ENCODE results near the gene RHCG.

The RHCG gene

DNA sequence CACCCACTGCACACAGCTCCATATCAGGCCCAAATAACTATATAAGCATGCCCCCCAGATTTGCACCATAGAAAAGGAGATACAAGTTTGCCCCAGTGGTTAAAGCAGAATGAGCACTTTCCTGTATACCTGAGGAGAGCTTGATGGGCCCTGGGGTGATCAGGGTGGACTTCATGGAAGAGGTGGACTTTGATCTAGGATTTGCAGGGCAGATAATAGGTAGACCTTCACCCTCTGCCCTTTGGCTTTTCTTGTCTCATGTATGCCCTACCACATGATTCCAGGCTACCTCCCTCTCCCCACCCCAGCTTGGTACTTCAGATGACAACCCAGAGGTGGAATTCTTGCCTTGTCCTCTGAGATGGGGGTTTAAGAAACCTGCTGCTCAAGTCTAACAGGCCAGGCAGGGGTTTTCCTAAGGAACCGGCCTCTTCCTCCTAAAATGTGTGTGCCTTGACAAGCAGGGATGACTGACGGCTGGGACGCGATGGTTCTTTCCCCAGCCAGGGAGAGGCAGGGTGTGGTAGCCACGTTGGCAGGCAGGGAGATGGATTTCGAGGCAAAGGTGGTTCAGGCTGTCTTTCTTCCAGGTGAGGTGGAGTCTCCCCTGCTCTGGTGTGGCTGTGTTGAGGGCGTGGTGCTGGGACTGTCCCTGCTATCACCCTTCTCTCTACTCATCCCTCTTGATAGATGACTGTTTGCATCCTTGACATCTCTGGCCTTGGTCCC lies 6.6 kb upstream of the RHCG start:
- no peak for DNase-seq

DNA sequence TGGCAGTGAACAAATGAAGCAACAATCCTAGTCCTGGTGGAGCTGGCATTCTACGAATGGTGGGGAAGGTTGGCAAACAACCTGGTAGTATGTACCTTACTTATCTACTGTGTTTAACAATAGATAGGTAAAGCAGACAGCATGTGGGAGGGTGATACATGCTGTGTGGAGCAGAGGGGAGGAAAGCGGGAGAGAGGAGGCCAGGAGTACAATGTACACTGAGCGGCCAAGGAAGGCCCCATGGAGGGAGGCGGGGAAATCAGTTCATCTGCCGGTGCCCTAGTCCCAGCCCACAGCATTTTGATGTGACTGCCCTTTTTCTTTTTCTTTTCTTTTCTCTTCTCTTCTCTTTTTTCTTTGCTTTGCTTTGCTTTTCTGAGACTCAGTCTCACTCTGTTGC lies 5.3 kb upstream of the RHCG start:
- no peak for DNase-seq

DNA sequence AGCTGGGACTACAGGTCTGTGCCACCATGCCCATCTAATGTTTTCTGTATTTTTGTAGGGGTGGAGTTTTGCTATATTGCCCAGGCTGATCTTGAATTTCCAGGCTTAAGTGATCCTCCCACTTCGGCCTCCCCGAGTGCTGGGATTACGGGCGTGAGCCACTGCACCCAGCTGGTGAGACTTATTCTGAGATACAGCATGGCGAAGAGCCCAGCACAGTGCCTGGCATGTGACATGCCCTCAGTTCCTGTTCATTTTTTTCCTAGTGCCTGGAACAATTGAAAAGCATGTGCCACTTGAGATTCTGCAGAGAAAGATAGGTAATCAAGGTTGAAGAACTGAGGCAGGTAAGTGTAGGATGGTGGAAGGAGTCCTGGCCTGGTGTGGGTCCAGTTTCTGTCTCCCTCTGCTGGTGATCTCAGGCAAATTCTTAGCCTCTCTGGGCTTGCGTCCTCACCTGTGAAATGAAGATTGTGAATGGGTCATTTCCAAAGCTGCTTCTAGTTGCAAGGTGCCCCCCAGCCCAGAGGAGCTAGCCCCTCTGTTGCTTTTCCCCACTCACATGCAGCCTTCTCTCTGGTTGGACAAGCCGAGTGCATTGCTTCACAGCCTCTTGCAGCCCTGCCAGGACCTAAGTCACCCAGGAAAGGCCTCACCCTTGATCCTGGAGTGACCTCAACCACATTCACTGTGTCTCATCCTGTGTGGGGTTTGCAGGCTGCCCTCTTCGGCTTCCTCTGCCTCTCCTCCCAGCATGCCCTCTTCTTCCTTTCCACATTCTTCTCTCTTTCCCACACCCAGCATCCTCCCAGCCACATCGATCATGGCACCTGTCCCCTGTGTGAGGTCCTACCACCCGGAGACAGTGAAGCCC lies 4.3 kb upstream of the RHCG start:
- DNase-seq, result no peak

DNA sequence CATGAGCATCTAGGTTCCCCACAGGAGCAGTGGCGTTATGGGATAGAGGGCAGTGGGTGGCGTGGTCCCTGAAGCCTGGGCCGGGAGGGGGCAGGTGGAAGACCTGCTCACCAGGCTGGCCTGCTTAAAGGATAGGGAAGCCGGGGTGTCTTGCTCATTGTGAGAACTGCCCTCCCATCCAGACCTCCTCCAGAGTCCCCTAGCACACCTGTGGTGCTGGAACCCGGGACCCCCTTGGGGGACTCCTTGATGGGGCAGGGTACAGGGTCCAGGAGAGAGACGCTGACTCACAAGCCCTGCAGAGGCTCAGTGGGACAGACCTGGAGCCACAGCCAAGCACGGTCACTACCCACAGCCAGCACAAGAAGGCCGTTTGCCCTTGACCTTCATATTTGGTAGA lies 2.8 kb upstream of the RHCG start:
- DNase-seq, result no peak

DNA sequence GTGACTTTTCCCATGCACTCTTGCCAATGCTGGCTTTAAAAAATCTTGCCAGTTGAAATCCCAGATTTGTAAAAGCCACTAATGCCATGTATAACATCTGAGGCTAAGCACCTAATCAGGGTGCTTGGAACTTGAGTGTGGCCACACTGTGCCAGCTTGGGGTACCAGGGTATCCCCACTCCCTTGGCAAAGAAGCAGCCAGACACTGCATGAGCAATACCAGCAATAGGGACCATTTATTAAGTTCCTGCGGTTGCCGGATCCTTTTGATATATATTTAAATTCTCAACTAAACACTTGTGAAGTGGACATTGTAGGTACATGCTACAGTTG lies 2.2 kb upstream of the RHCG start:
- no peak for DNase-seq

DNA sequence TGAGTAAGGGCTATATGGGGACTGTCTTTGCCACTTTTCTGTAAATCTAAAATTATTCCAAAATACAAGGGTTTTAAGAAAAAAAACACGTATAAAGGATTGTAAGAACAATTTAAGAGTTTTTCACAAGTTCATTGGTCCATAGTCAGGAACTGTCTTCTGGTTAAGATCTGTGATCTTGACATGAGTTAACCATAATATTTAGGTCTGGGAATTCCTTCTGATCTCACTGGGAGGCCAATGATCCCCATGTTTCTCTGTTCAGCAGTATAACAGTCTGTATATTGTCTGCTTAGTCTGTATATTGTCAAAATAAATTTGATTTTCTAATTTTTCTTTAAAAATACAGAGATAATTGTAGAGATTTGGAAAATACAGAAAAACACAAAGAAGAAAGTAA lies 848 bp upstream of the RHCG start:
- DNase-seq, result no peak

DNA sequence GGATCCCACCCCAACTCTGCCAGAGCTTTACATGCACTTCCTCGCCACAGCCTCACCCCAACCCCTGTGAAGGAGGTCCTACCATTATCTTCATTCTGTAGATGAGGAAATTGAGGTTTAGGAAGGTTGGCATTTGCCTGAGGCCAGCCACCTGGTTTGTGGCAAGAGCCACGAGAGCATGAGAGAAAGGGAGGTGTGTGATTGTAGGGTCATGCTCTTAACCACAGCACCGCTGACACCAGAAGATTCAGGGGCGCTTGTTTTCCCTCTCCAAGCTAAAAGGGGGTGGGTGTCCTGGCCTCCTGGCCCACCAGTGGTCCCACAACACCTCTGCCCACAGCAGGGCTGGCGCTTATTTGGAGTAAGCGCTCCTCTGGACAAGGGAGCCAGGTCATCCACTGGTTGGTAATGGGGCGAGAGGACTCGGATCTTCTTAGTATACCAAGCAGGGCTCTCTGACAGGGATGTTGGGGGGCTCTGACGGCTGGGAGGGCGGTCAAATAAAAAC lies 691 bp downstream of the RHCG start:
- no peak for DNase-seq

DNA sequence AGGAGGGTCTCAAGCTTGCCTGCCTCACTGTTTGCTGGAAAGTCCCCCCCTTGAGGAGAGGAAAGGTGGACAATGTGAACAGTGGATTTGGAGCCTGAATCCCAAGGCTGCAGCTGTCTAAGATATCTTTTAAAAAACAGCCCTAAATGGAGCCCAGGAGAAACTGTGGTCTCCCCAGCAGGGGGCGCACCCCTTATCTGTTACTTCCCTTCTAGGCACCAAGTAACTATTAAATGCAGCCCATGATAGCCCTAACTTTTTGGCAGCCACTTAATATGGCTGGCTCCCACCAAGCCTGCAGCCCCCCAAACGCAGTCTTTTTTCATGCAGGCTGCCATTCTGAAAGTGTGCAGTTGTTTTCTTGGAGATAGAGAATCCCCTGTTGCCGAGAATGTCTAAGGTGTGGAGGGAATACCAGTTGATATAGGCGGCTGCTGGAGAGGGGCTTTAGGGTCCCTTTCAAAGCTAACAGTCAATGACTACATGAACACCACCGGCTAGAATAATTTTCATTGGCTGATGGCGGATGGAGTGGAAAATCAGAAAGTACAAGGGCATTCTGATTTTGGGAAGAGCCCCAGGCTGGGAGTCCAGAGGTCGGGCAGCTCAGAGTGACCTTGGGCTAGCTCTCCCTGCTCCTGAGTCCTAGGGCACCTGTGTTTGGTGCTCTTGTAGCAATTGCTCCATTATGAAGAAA lies 1.3 kb downstream of the RHCG start:
- DNase-seq, result no peak

DNA sequence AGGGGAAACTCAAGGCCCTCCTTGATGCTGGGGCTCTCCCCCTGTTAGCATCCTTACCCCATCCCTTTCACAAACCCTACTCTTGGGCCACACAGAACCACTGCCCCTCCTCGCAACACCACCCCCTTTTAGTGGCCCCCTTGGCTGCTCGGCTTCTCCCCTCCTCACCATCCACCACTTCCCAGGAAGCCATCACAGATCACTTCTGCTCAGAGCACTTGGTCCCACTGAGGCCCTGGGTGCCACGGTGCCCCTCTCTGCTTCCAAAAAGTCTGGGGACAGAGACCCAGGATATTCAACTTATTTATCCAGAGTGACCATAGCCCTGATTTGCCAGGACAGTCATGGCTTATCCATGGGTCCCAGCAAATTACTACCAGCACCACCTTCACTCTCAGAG lies 2.4 kb downstream of the RHCG start:
- DNase-seq, result no peak

DNA sequence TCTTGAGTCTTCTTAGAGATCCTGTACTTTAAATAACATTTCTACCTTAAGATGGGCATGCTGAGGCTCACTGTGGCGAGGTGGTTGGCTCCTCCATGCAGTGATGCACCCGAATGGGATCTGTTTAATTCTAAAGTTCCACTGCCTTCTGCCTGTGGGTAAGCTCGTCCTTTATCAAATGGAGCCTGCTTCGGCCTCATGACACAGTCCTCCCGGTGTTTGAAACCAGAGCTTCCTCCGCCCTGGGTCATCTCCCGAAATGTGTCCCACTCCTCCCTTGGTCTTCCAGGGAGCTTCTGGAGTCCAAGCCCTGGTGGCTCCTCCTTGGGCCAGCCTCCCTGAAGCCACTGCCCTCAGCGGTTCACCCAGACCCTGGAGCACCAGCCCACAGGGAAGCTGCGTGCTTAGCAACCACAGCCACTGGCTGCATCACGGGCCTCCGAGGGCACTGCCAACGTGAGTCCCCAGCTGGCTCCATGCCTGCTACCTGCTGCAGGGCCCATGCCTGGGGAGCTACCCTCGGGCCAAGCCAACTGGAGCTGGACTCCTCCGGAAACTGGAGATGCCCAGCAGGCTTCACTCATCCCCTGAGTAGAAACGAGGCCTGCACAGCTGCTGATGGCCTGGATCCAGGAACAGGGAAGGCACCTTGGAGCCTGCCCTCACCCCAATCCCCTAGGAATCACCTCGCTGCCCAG lies 3.3 kb downstream of the RHCG start:
- DNase-seq, result no peak

DNA sequence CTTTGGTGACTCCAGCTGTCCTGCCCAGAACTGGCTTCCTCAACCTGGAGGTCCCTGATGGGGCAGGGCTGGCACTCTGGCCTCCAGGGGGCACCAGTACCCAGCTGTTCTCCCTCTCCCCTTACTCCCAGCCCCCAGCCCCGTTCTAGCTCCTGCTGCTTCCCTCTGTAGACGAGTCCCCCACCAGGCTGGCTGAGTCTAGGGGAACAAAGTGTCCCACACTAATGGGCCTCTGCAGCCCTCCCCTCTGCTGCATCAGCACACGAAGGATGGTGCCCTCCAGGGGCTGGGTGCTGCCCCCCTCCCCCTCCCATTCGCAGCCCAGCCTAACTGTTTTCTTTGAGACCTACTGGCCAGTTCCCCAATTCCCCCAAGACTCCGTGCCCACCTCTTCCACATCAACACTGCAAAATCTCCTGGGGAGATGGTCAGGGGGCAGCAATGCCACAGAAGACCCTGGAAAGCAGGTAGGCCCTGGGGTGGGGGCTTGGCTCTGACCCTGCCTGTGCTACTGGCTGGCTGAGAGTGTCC lies 4.2 kb downstream of the RHCG start:
- DNase-seq, result no peak

DNA sequence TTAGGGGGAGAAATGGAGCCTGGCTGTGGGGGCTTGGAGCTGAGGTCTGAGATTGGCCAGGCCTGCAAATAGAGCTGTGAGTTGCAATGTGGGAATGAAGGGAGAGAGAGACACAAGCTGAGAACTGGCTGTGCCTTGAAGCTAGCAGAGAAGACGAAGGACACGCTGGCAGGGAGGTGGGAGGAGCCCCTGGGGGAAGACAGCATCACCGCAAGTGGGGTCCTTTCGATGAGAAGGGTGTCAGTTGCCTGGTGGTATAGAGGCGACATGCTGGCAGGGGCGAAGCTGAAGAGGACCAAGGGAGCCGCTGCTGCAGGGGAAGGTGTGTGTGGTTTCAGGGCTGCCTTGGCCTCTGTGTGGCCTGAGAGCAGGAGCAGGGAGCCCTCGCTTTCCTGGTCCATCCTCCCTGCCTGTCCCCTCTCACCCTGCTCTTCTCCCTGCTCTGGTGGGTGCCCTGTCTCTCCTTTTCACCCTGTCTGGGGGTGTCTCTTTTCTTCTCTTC lies 5.5 kb downstream of the RHCG start:
- DNase-seq, result no peak

DNA sequence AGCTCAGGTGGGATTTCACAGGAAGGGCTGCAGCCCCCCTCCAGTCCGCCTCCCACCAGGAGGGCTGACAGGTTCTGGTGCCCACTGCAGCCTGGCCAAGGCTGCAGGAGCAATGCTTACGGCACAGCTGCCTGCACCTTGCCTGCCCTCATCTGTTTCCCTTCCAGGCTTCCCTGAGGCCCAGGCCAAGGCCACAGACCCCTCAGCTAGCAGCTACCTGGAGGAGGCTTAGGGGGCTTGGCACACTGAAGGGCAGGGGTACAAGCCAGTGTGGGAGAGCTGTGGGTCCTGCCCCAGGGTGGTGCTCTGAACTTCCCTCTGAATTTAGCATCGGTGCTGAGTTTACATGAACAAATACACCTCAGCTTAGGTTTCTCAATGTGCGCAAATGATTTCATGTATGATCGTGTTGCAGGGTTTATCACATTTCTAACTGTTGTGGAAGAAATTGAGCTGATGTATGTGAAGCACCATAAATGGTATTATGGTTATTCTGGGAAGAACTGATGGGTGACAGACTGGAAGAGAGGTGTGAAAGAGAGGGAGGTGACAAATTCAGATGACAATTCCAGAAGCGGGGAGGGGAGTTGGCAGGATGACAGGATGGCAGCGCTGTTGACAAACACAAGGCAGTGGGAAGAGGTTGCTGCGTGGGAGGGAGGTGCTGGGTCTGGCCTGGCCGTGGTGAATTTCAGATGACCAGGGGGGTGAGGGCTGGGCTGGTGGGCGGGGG lies 6.1 kb downstream of the RHCG start:
- DNase-seq, result no peak

DNA sequence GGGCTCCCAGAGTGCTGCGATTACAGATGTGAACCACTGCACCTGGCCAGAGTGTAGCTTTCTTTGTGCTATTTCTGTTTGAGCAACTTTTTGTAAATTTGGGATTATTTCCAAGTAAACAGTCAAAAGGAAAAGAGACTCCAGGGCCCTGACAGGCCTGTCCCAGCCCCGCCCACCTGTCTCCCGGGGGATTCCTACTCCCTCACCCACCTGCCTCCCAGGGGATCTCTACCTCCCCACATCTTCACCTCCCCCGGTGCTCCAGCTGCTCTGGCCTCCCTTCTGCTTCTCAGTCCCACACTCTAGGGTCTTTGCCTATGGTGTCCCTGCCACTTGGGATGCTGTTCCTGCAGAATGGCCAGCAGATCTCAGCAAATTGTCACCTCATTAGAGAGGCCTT lies 7.0 kb downstream of the RHCG start:
- DNase-seq, result no peak

DNA sequence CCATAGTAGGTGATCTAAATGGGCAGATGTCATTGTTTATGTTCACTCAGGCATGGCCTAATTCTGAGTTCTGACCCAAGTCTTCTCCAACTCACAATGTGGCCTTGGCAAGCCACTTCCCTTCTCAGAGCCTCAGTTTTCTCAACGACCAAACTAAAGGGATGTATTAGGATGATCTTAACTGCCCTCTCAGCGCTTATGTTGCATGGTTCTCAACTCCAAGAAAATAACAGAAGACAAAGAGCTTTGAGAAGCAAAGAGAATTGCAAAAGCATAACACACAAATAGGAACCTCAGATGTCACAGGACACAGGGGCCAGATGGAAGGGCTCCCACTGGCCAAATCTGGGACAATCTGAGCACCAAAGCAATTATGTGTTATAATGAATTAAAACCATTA lies 8.6 kb downstream of the RHCG start:
- DNase-seq, result no peak

DNA sequence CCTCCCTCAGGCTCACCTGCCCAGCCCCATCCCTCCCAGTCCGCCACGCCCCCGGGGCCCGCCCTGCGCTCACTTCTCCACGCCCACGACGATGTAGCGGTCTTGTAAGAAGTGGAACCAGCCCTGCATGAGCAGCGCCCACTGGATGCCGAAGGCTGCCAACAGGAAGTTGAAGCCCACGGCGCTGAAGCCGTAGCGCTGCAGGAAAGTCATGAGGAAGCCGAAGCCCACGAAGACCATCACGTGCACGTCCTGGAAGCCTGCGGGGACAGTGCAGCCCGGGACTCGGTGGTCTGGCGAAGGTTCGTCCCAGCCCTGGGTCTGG lies 9.7 kb downstream of the RHCG start:
- DNase-seq, result no peak

DNA sequence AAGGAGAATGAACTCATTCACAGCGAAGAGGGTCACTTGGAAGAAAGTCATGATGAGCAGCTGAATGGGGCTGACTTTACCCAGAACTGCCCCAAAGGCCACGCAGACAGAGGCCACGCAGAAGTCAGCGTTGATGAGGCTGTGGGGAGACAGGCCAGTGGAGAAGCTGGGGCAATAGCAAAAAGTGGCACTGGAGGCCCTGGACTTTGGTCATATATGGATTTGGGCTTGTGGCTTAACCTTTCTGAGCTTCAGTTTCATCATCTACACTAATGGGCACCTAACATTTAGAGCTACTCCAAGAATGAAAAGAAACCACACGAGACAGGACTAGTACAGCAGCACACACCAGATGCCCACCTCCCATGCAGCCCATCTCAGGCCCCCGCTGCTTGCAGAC lies 13.3 kb downstream of the RHCG start:
- DNase-seq, result no peak

DNA sequence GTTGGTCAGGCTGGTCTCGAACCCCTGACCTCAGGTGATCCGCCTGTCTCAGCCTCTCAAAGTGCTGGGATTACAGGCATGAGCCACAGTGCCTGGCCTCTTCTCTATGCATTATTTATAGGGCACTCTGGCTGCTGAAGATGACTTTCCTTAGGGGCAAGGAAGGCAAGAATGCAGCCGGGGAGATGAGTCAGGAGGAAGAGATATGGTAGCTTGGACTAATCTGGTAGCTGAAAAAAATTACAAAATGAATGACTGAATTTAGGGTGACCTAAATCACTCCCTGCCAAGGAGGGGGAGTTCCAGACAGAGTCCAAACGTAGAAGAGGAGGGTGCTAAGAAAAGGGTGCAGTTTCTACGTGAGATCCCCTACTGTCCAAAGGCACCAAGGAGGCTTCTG lies 14.2 kb downstream of the RHCG start:
- DNase-seq, result no peak

DNA sequence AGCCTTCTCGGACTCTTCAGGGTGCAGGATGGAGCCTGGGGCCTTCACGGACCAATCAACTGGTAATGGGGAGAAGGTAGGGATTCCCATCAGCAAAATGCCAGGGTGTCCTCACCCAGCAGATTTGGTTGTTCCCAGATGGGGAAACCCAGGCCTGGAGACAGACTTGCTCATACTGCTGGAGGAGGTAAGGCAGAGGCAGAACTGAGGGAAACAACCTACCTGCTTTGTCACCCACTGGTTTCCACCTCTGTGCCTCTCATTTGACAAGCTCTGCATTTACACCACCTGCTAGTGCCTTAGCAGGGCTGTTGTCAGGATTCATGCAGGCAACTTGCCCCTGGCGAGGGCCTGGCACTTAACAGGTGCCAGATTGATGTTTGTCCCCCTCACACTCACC lies 15.9 kb downstream of the RHCG start:
- no peak for DNase-seq

DNA sequence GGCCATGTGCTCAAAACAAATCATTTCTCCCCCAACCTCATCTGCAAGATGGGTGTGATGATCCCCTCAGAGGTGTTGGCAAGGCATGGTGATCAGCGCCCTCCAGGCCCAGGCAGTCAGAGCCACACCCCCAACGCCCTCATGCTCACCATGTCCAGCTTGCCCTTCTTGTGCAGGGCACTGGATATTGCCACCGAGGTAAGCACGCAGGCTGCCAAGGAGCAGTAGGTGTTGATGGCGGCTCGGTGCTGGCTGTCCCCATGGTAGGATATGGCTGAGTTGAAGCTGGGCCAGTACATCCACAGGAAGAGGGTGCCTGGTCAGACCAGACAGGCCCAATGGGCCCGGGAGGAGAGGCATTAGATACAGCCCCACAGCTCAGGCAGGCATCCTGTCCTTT lies 17.2 kb downstream of the RHCG start:
- DNase-seq, result no peak

DNA sequence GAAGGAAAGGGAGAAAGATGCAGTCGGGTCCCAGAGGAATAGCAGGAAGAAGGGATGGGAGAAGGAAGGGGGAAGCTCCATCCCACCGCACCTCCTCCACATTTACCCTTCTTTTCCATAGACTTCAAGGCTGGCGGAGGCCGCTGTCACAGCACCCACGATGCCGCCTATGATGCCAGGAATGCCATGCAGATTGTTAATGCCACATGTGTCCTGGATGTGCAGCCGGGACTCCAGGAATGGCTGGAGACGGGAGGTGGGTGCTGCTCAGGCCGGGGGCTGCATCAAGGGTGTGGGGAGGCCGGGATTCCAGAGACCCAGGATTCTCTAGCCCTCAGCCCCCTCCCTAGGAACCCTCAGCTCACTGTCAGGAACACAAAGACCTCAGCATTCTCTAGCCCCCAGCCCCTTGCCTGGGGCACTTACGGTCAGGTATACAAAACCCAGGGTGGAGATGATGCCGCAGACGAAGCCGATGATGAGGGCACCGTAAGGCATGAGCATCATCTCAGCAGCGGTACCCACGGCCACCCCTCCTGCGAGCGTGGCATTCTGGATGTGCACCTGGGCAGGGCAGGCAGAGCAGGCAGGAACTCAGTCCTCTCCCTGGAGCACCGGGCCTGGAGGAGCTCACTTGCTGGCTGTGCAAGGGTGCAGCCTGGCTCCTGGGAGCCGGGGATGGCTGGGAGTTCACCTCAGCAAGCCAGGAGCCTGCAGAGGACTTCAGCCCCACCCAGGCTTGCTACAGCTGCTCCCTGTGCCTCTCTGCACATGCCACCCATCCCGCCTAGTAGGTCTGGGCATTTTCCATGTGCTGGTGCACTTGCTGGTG lies 18.8 kb downstream of the RHCG start:
- no peak for DNase-seq

All from stimulated activated naive CD4-positive, alpha-beta T cell treated with Interleukin-2 at 50 U/mL for 16 hours (primary cell).